HepG2 (cell line): ENCODE measurements around the gene COMP. TPM values are rescaled to one million over a fixed set of nuclear protein-coding genes. Genes with fewer than 3 reads are reported as not detected.
A peak's percentile ranks its signal among the peaks of the same experiment; 100 is the strongest.
"Not testable (repeated sequence)": the region's sequence is repeated elsewhere in the genome, so short reads cannot be mapped to it uniquely, and the experiment has no call there.

Source experiments
- ATAC-seq: fragments of 200-7000 bp; cut with Tn5 transposase; 3 replicates; pipeline ENCODE4 v1.9.1; 2020; ENCODE audit warnings: mild to moderate bottlenecking, moderate library complexity
- BruUV-seq: library from RNA; stranded (reverse); fragments of 400-500 nt; replicated peaks from 2 replicates; lab custom pipeline; 2021; lab: Mats Ljungman, UMichigan
- CTCF ChIA-PET: fragments of 300-600 bp; formaldehyde crosslinking; extraction: SDS; loops from one replicate; lab custom pipeline; 2021; ENCODE audit warnings: low total read pairs, inconsistent platforms, low intra/inter-chr PET ratio; lab: Yijun Ruan, JAX
- POLR2A ChIA-PET: fragments of 350-600 bp; sonication (Branson Sonifier 250); formaldehyde crosslinking; loops from one replicate; lab custom pipeline; 2020; ENCODE audit warnings: antibody characterized with exemption, inconsistent platforms; lab: Yijun Ruan, JAX
- DNase-seq: peaks from one replicate; pipeline ENCODE4 v3.0.0-alpha.2; 2015; ENCODE audit warnings: low spot score
- FAIRE-seq: peaks from 3 replicates; lab custom pipeline; 2011; peaks lifted over from hg19 to GRCh38; lab: Jason Lieb, UNC
- H2AFZ ChIP-seq: one replicate; pipeline ENCODE4 v1.6.1; 2011; ENCODE audit warnings: low read length, inconsistent platforms
- H3K27ac ChIP-seq: fragments of 300-600 bp; 3 replicates; pipeline ENCODE4 v1.8.0; 2011; ENCODE audit warnings: mixed run types, mild to moderate bottlenecking, mixed read lengths, low read length, inconsistent platforms; ENCODE audit not compliant: insufficient read depth; ENCODE audit errors: extremely low read length
- H3K27me3 ChIP-seq, 2 experiments: fragments of 200-600 bp in 1 of 2; 2 replicates in 1 of 2; 3 replicates in 1 of 2; pipeline versions ENCODE4 v1.6.0 to v1.8.0; 2011; ENCODE audit warnings: low read length in 2 of 2, mild to moderate bottlenecking in 2 of 2, moderate library complexity in 2 of 2, inconsistent platforms in 1 of 2; ENCODE audit not compliant: insufficient read depth in 2 of 2, control insufficient read depth in 1 of 2
- H3K36me3 ChIP-seq, 2 experiments: fragments of 200-600 bp in 1 of 2; replicated peaks in 1 of 2; 2 replicates in 1 of 2; 3 replicates in 1 of 2; pipeline versions ENCODE4 v1.5.1 to v1.8.0; 2011; ENCODE audit warnings: low read length in 2 of 2, inconsistent platforms in 1 of 2; ENCODE audit not compliant: insufficient read depth in 2 of 2, control insufficient read depth in 1 of 2
- H3K4me1 ChIP-seq: 2 replicates; pipeline ENCODE4 v1.5.1; 2012; ENCODE audit warnings: low read length, inconsistent platforms; ENCODE audit not compliant: insufficient read depth
- H3K4me2 ChIP-seq: 2 replicates; pipeline ENCODE4 v1.6.0; 2011; ENCODE audit warnings: low read depth, low read length, inconsistent platforms
- H3K4me3 ChIP-seq, 3 experiments: fragments of 200-600 bp in 1 of 3; sonication (generic), shearing (Covaris generic) in 1 of 3; replicated peaks in 1 of 3; 2 replicates each; pipeline ENCODE4 v1.5.1; 2011 to 2016; ENCODE audit warnings: low read length in 3 of 3, inconsistent platforms in 2 of 3, low read depth in 2 of 3, mild to moderate bottlenecking in 2 of 3, control low read depth in 1 of 3, mixed read lengths in 1 of 3; ENCODE audit not compliant: insufficient read depth in 1 of 3
- H3K79me2 ChIP-seq: one replicate; pipeline ENCODE4 v1.6.1; 2011; ENCODE audit warnings: low read length, inconsistent platforms; ENCODE audit not compliant: insufficient read depth
- H3K9ac ChIP-seq: 2 replicates; pipeline ENCODE4 v1.6.0; 2011; ENCODE audit warnings: mild to moderate bottlenecking, low read depth, low read length, inconsistent platforms; ENCODE audit not compliant: insufficient read depth
- H3K9me3 ChIP-seq: 2 replicates; pipeline ENCODE4 v1.5.1; 2012; ENCODE audit warnings: mild to moderate bottlenecking, low read length
- H4K20me1 ChIP-seq: 2 replicates; pipeline ENCODE4 v1.6.0; 2011; ENCODE audit warnings: inconsistent platforms, mild to moderate bottlenecking, low read length, moderate library complexity; ENCODE audit not compliant: insufficient read depth
- ATF7 ChIP-seq, 2 experiments: fragments of 450-650 bp in 1 of 2; sonication (generic) in 1 of 2; formaldehyde crosslinking in 1 of 2; IDR thresholded peaks; 2 replicates each; pipeline versions ENCODE4 v1.4.0 to v1.6.1; 2016 to 2020; ENCODE audit warnings: antibody characterized with exemption in 1 of 2, mild to moderate bottlenecking in 1 of 2, missing genetic modification reagents in 1 of 2
- CBX5 ChIP-seq: sonication (generic); formaldehyde crosslinking; IDR thresholded peaks from 2 replicates; pipeline ENCODE4 v1.4.0; 2020; ENCODE audit warnings: missing genetic modification reagents, borderline replicate concordance
- CEBPB ChIP-seq: IDR thresholded peaks from 2 replicates; pipeline ENCODE4 v1.6.1; 2011; ENCODE audit warnings: low read depth, low read length, improper control_type of control experiment, borderline replicate concordance
- CEBPG ChIP-seq: IDR thresholded peaks from 2 replicates; pipeline ENCODE4 v1.6.1; 2016
- FOSL2 ChIP-seq: sonication (generic); formaldehyde crosslinking; IDR thresholded peaks from 2 replicates; pipeline ENCODE4 v1.4.0; 2020; ENCODE audit warnings: missing genetic modification reagents
- GATAD2A ChIP-seq: IDR thresholded peaks from 2 replicates; pipeline ENCODE4 v1.6.1; 2016
- GPBP1L1 ChIP-seq: sonication (generic); formaldehyde crosslinking; IDR thresholded peaks from 2 replicates; pipeline ENCODE4 v1.5.0; 2020; ENCODE audit warnings: mild to moderate bottlenecking, missing genetic modification reagents
- ZBTB8A ChIP-seq: sonication (generic); formaldehyde crosslinking; IDR thresholded peaks from 2 replicates; pipeline ENCODE4 v1.4.0; 2020; ENCODE audit warnings: mild to moderate bottlenecking, low read depth, missing genetic modification reagents, borderline replicate concordance
- ZZZ3 ChIP-seq: sonication (generic); formaldehyde crosslinking; IDR thresholded peaks from 2 replicates; pipeline ENCODE4 v1.4.0; 2020; ENCODE audit warnings: missing genetic modification reagents, mild to moderate bottlenecking, borderline replicate concordance
- WGBS: methylation state at CpG from one replicate; pipeline ENCODE4 v1.1.6; 2017; ENCODE audit warnings: low lambda C conversion rate; 5-methylcytosine and 5-hydroxymethylcytosine counted together
- in situ Hi-C: cut with HindIII; loops from 2 replicates; pipeline ENCODE4 v1.10.0; 2017; ENCODE audit warnings: low pct_unique_long_range_greater_than_20kb; ENCODE audit not compliant: extremely low pct_ligation_motif_present
- intact Hi-C: fragments of 100-400 bp; cut with micrococcal nuclease; formaldehyde crosslinking; loops from one replicate; pipeline ENCODE4 v1.10.0; 2022; ENCODE audit not compliant: unreplicated experiment
- polyA plus RNA-seq, 8 experiments: library from polyadenylated mRNA; depleted of rRNA in 3 of 8; stranded (reverse) in 7 of 8; unstranded in 1 of 8; fragments of >200 nt; fragmentation: Illumina TruSeq in 4 of 8; extraction: Trizol in 4 of 8; gene quantifications; 2 replicates each; pipeline versions ENCODE4 v1.2.1 to v1.2.3, GENCODE V29; 2011 to 2016; ENCODE audit warnings: low read depth in 4 of 8, missing spikeins in 1 of 8, mixed read lengths in 1 of 8; ENCODE audit not compliant: insufficient read depth in 1 of 8
- total RNA-seq, 5 experiments: library from RNA; depleted of rRNA; stranded (reverse); fragments of >200 nt; fragmentation: Illumina TruSeq; extraction: Trizol; gene quantifications; 2 replicates each; pipeline ENCODE4 v1.2.3, GENCODE V29; 2016; ENCODE audit warnings: low read depth in 1 of 5
- TF ChIP-seq, protein P1 (sequence below): sonication (generic); formaldehyde crosslinking; IDR thresholded peaks from 2 replicates; pipeline ENCODE4 v1.5.0; 2020; ENCODE audit warnings: mild to moderate bottlenecking, missing genetic modification reagents
- TF ChIP-seq, protein P2 (sequence below): fragments of 450-650 bp; IDR thresholded peaks from 2 replicates; pipeline ENCODE4 v1.6.1; 2016

Gene COMP
- total and polyA plus RNA-seq, 2 of the 13 experiments (the other 11 are each of a cell fraction or from before 2014, with no cell fraction given), result 0.04 to 0.13 TPM

- H3K9me3 ChIP-seq; H3K36me3 ChIP-seq; H3K79me2 ChIP-seq; H3K27ac ChIP-seq; in situ Hi-C loops; H3K9ac ChIP-seq; H3K4me3 ChIP-seq; intact Hi-C loops; POLR2A ChIA-PET; H3K4me2 ChIP-seq; H2AFZ ChIP-seq; ATAC-seq; H4K20me1 ChIP-seq; DNase-seq; CTCF ChIA-PET; BruUV-seq; FAIRE-seq; TF ChIP-seq ATF7 (CRISPR knock-in tag; IDR thresholded peaks at IDR 0.05): not testable (repeated sequence)
- H3K27me3 ChIP-seq, result peaks cover 8 to 38% of the 10 kb centered on the region in 2 experiments
- 58% methylated on average over 5 of the region's 5 CpGs for WGBS
- peak; percentile 79 for TF ChIP-seq ATF7 (IDR thresholded peaks at IDR 0.05)
- TF ChIP-seq, protein P1, sequence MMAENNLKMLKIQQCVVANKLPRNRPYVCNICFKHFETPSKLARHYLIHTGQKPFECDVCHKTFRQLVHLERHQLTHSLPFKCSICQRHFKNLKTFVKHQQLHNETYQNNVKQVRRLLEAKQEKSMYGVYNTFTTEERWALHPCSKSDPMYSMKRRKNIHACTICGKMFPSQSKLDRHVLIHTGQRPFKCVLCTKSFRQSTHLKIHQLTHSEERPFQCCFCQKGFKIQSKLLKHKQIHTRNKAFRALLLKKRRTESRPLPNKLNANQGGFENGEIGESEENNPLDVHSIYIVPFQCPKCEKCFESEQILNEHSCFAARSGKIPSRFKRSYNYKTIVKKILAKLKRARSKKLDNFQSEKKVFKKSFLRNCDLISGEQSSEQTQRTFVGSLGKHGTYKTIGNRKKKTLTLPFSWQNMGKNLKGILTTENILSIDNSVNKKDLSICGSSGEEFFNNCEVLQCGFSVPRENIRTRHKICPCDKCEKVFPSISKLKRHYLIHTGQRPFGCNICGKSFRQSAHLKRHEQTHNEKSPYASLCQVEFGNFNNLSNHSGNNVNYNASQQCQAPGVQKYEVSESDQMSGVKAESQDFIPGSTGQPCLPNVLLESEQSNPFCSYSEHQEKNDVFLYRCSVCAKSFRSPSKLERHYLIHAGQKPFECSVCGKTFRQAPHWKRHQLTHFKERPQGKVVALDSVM (CRISPR knock-in tag), result peak; percentile 52; the same call in 1 of the 2 replicates
- TF ChIP-seq CEBPG (CRISPR knock-in tag), result 0 out of 2 replicates have a peak, but pooled peaks have one; percentile 11
- peaks cover 47% of the 10 kb centered on the region for H3K4me1 ChIP-seq
Observed at GRCh38 chr19:18811638-18812037, 20.5 kb upstream of the COMP start.

GRCh38 chr19:18809149-18809868 is 18.2 kb upstream of the COMP start:
- in situ Hi-C loops (no loop called here), intact Hi-C loops (no loop called here)
- no peak for FAIRE-seq
- Histone ChIP-seq H4K20me1 (no peaks in the 10 kb centered on the region), H3K4me2 (no peak overlapping the region), H3K4me1 (peaks cover 66% of the 10 kb centered on the region), H3K4me3 (no peak overlapping the region), H3K79me2 (no peaks in the 10 kb centered on the region), H3K27me3 (peaks cover 8 to 28% of the 10 kb centered on the region in 2 experiments), H3K9me3 (no peaks in the 10 kb centered on the region), H3K9ac (no peak overlapping the region), H3K36me3 (no peaks in the 10 kb centered on the region), H3K27ac (no peak overlapping the region), H2AFZ (no peak overlapping the region)
- POLR2A ChIA-PET, result no interaction called here
- no peak for DNase-seq
- CTCF ChIA-PET, result no interaction called here
- TF ChIP-seq ZZZ3 (CRISPR knock-in tag) (no peak), GPBP1L1 (CRISPR knock-in tag) (no peak), CEBPG (CRISPR knock-in tag) (peak; percentile 81), CBX5 (CRISPR knock-in tag) (no peak), FOSL2 (CRISPR knock-in tag) (peak; percentile 13; the same call in 1 of the 2 replicates), CEBPB (peak; percentile 88), GATAD2A (CRISPR knock-in tag) (0 out of 2 replicates have a peak, but pooled peaks have one; percentile 27), ZBTB8A (CRISPR knock-in tag) (no peak)
- TF ChIP-seq, protein P2, sequence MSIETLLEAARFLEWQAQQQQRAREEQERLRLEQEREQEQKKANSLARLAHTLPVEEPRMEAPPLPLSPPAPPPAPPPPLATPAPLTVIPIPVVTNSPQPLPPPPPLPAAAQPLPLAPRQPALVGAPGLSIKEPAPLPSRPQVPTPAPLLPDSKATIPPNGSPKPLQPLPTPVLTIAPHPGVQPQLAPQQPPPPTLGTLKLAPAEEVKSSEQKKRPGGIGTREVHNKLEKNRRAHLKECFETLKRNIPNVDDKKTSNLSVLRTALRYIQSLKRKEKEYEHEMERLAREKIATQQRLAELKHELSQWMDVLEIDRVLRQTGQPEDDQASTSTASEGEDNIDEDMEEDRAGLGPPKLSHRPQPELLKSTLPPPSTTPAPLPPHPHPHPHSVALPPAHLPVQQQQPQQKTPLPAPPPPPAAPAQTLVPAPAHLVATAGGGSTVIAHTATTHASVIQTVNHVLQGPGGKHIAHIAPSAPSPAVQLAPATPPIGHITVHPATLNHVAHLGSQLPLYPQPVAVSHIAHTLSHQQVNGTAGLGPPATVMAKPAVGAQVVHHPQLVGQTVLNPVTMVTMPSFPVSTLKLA, result peak; percentile 50; the same call in 1 of the 2 replicates
- no TSS peak for BruUV-seq
- WGBS, result 18% methylated on average over 14 of the region's 14 CpGs
- no peak for ATAC-seq
